HG03442 (cell line): ENCODE measurements around the gene ABCC4.
"Not testable (repeated sequence)": the region's sequence is repeated elsewhere in the genome, so short reads cannot be mapped to it uniquely, and the experiment has no call there.

Experiments
- ATAC-seq: cut with Tn5 transposase; IDR thresholded peaks from one replicate; pipeline ENCODE4 v1.9.1; 2021; ENCODE audit warnings: mild to moderate bottlenecking, moderate library complexity; ENCODE audit not compliant: unreplicated experiment

ABCC4 gene

DNA sequence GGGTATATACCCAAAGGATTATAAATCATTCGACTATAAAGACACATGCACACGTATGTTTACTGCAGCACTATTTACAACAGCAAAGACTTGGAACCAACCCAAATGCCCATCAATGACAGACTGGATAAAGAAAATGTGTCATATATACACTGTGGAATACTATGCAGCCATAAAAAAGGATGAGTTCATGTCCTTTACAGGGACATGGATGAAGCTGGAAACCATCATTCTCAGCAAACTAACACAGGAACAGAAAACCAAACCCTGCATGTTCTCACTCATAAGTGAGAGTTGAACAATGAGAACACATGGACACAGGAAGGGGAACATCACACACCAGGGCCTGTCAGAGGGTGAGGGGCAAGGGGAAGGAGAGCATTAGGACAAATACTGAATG, 102.6 kb downstream of the ABCC4 start:
- ATAC-seq: not testable (repeated sequence)

DNA sequence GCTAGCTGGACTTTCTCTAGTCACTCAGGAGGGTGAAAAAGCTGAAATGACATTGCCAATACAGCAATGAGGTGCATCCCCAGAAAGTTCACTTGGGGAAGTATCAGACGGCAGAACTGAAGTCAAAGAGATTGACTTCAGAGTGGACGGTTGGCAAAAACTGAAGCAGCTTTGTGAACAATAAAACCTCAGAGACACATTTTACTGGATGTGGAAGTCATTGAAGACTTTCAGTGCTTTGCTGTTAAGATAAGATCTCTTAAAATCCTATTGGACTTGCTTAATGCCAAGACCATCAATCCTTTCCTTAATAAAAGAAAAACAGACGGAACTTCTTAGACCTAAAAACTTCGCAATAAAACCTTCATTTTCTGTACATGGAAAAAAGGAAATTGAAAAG, 103.7 kb downstream of the ABCC4 start:
- no peak for ATAC-seq

DNA sequence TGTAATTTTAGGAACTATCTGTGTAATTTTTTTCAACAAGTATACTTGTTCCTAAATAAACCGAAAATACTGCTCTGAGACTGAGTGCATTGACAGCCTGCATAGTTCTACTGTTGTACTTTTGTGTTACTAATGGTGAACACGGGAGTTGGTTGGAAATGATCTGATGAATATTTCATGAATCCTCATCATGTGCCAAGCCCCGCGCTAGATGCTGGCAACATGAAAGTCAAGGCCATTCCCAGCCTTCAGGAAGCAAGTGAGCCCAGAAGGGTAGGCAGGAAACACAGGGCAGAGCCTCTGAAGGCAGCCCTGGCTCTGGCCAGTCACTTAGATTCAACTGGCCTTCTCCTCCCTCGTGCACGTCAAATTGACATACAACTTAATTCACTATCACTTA, 106.1 kb downstream of the ABCC4 start:
- ATAC-seq: no peak

DNA sequence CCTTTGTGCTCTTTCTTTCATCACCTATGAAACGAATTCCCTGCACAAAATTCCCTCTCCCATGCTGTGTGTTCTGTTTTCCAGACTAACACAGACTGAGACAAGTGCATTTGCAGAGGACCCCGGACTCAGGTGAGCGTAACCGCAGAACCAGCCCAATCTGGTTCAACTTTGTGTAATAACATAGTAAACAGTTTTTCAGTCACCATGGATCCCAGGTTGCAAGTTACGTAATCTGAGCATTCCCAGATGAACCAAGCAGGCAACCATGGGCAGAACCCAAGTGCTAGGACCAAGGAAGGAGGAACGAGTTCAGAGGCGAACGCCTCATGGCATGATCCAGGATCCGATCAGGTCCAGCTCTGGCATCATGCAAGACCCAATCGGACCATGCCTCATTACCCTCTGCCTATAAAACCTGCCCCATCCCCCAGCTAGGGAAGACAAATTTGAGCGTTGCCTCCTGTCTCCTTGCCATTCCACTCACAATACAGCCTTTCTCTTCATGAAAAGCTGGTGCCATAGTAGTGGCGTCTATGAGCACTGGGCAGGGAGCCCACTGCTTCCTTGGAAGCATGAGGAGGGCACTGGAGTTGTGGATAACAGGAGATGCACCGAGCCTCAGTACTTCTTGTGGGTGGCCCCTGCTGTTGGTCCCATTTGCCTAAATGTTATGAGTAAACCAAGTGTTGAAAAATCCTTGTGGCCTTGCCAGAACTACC, 107.6 kb downstream of the ABCC4 start:
- no peak for ATAC-seq

DNA sequence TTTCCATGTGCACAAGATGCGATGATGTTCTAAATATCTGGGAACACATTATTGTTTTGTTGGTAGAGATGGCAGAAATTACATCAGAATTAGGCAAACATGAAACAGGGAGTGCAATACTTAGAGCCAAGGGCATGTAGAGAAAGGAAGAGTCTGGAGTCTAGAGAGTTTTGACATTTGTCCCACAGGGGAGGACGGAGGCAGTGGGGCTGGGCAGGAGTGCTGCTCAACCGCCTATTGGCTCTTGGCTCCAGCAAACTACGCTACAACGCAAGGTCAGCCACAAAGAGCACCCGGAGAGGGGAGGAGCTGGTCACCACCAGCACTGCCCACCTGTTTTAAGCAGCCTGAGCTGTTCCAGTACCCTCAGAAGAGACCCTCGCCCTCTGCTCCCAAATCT, 108.3 kb downstream of the ABCC4 start:
- ATAC-seq: no peak

DNA sequence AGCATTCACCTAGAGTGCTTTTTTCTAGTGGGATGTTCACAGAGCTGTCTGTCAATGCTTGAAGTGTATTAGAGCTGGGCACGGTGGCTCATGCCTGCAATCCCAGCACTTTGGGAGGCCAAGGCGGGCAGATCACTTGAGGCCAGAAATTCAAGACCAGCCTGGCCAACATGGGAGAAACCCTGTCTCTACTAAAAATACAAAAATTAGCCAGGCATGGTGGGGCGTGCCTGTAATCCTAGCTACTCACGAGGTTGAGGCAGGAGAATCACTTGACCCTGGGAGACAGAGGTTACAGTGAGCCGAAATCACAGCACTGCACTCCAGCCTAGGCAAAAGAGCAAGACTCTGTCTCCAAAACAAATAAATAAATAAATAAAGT, 108.7 kb downstream of the ABCC4 start:
- not testable (repeated sequence) for ATAC-seq

DNA sequence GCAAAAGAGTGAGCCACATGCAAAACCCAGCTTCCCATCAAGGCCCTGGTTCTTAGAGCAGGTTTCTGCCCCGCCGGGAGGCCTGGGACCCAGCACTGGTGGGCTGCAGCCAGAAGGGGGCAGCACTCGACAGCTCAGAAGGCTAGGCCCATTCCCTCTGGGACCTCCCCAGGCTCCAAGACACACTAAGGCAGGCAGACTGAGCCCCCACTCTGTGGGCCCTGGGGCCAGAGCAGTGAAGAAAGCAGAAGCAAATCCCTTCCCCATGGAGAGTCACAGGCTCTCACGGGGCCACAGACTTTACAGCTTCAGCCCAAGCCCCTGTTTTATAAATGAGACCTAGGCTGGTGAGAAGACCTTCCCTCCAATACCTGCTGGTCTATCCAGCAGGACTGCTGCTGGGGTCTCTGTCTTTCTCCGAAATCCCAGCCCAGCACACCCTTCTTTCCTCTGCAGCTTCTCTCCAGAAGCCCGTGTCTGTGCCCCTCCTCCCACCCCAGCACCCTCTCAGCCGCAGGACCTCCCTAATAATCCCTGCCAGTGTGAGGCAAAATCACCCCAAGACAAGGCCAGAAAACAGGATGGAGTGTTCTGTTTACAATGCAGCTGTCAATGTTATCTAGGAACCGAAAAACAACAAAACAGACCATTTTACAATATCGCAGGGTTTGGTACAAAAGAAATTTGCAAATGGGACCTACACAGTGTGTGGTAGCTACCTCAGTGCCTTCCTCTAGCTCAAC, 109.3 kb downstream of the ABCC4 start:
- peak; percentile 90 for ATAC-seq

DNA sequence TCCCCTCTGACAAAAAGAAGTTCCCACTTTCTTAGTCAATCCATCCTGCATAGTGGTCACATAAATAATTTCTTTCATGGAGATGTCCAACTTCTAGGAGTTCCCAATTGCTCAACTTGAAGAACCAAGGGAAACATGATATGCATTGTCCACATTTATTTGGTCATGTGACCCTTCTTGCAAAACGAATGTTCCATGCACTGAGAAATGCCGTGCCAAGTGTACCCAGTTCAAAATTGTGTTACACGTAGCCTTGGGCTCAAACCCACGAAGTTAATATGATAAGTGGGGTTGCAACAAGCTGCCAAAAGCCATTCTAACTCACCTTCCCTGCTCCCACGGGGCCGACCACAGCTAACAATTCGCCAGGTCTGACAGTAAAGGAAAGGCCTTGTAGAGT, 113.1 kb downstream of the ABCC4 start:
- no peak for ATAC-seq

DNA sequence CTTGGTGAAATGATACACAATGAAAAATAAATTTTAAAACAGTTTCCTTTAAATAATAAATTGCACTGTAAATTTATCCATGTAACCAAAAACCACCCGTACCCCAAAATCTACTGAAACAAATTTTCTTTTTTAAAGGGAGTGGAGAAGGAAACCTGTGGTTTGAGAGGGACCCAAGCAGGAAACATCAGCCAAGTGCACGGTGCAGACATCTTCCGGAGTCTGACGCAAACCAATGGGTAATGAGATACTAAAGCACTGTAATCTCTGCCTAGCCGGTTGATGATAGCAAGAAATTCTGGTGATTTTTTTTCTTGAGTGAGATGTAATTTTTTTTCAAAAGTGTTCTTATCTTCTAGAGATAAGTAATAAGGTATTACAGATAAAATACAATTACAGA, 115.4 kb downstream of the ABCC4 start:
- peak; percentile 23 for ATAC-seq

DNA sequence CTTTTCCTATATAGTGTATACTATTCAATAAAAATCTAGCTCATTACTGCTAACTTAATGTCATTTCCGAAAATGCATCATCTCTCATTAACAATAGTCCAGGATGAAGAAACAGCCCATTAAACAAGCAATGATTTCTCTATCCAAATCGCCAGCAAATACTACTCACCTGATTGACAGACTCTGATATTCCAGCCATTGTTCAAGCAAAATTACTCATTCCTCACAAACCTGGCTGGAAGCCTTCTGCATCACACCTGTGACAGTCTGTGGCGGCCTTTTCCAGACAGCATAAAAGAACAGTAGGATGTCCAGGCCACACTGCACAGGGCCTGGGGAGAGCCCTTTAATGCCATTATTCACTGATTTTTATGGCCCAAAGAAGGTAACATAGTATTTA, 115.9 kb downstream of the ABCC4 start:
- no peak for ATAC-seq

DNA sequence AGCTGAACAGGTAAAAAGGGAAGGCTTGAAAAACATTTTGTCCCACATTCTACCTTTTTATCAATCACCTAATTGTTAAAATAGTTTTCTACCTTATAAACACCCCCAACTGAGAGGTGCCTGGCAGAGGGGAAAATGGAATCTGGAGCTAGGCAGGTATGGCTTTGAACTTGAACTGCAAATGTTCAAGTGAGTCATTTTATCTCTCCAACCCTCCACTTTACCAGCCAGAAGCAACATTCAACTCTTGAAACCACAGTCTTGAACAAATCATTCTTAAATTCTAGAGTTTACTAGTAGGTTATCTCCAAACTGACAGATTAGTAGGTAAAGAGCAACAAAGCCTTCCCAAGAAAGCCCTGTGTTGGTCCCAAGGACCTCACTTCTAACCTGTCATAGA, 116.9 kb downstream of the ABCC4 start:
- ATAC-seq: no peak

DNA sequence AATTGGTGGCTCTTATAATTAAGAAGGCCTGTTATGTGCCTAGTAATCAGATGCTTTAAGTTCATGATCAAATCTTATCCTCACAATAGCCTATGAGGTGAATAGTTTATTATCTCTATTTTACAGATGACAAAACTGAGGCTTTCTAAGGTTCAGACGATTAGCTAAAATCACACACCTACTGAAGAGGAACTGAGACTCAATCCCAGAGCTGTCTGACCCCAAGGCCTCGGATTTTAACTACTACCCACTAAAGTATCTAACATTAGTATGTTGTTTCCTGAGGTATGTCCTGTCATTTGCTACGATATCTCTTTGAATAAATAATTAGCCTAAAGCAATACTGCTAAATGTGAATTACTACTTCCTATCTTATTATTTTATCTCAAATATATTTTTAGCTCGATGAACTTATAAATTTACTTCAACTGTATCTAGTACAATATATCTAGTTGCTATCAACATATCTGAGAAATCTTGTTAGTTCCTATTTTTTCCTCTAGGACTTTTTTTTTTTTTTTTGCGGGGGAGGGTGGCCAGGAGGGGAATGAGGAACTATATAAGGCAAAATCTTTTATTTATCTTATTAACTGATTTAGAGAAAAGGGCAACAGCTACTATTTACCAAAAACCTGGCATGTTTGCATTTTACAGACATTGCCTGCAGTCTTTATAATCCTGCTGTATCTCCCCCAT, 118.5 kb downstream of the ABCC4 start:
- peak; percentile 46 for ATAC-seq

DNA sequence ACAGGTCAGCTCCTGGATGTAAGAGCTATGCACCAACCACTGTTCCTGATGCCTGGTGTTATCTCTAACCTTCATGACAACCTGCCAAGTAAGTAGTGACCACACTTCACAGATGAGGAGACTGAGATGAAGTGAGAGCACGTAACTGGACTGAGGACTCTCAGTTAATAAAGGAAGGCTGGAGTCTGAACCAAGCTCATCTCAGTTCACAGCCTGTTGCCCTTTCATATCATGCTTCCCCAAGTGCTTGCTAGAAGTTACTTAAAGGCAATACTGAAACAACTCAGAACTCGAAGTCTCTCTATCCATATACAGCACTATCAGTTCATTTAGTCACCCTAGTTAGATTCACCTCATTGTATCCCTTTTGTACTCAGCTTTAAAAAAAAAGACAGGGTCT, 119.7 kb downstream of the ABCC4 start:
- peak; percentile 75 for ATAC-seq

DNA sequence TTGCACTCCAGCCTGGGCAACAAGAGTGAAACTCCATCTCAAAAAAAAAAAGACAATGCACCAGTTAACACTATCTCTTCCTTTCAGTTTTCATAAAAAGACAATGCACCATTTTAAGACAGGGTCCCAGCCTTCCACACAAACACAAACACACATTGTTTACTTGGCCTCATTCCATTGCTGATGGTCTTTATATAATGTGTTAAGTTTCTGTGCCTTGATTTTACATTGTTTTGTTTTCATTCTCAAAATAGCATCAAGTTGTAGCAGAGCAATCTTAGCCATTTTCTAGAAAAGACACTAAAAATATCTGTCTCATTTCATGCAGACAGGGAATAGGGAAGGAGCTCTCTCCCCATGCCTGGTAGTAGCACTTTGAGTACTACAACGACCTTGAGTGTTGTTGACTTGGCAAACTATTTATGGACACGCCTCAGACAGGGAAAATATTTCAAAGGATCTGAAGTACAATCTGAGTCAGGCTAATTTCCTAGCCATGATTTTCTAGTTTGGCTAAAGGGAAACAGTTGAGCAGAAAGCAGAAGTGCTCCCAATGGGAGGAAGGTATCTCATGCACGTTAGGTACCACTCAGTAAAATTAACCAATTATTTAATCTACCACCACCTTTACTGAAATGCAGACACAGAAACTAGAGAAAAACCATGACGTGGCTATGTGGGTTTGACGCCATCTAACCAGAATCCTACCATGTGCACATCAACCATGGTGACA, 120.6 kb downstream of the ABCC4 start:
- ATAC-seq: no peak

DNA sequence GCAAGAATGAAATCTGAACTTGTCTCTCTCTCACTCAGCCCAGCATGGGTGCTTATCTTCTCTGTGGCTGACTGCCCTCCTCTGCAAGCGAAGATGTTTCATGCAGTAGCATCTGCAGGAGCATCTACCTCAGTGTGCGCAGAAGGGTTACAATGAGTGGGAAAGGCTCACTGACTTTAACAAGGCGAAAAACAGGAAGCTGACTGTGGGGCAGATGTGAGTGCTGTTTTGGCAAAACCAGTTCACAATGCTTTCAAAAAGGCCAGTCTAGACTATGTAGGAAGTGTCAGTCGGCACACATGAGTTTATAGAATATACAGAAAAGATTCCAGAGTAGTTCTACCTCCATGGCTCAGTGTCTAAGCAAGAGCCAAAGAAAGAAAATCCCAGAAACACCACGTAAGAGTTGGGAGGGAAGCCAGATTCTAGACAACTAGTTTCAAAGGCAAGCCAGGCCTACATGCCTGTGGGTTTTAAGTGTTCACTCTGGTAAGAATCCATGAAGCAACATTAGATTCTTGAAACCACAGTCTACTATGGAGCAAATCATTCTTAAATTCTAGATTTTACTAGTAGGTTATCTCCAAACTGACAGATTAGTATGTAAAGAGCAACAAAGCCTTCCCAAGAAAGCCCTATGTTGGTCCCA, 124.5 kb downstream of the ABCC4 start:
- no peak for ATAC-seq

DNA sequence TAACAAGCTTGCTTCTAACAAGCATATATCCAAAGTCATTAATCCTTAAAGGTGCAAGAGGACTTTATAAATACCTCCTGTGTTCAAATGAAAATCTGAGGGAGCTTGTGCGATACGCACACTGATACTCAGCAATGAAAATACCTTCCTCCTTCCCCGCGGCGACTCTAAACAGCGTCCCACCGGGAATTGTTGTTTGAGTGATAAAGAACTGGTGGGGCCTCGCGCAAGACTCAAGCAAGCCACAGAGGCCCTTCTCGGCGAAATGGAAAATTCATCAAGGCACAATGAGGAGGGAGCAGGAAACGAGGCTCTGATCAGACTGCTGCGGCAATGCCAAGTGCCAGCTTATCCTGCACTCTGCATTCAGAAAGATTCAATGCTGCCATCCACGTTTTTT, 126.7 kb downstream of the ABCC4 start:
- ATAC-seq: no peak

DNA sequence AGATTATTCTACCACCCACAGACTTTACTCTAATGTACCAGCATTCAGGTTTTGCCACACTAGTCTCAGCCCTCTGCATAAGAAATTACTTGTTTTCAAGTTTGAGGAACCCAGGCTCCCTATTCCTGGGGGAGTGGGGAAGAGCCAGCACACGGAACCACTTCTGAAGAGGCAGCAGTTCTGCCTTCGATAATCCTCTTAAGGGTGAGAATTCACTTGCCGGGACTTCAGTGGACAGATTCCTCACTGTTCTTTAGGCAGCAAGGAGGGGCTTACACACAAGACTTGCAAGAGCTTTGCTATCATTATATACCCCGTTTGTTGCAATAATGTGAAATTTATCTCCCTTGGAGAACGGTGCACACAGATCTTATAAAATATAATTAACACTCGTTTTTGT, 133.1 kb downstream of the ABCC4 start:
- ATAC-seq: no peak

DNA sequence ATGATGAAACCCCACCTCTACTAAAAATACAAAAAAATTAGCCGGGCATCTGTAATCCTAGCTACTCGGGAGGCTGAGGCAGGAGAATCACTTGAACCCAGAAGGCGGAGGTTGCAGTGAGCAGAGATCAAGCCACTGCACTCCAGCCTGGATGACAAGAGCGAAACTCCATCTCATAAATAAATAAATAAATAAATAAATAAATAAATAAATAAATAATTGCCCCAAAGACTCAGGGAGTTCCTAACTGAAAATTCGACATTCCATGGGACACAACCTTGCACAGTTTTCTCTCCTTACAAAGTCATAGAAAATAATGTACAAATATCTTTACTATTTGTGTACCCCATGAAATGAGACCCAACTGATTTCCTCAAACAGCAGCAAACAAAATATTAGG, 134.2 kb downstream of the ABCC4 start:
- not testable (repeated sequence) for ATAC-seq

DNA sequence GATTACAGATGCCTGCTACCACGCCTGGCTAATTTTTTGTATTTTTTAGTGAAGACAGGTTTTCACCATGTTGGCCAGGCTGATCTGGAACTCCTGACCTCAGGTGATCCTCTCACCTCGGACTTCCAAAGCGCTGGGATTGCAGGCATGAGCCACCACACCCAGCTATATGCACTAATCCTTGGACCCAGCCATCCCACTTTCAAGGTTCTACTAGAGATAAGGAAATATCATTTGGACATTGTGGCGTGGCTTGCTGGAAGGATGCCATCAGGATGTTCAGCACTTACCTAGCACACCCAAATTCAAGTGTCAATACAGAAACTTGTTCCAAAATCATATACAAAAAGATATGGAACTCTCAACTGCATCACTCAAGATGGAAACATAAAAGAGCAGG, 136.4 kb downstream of the ABCC4 start:
- ATAC-seq: no peak

DNA sequence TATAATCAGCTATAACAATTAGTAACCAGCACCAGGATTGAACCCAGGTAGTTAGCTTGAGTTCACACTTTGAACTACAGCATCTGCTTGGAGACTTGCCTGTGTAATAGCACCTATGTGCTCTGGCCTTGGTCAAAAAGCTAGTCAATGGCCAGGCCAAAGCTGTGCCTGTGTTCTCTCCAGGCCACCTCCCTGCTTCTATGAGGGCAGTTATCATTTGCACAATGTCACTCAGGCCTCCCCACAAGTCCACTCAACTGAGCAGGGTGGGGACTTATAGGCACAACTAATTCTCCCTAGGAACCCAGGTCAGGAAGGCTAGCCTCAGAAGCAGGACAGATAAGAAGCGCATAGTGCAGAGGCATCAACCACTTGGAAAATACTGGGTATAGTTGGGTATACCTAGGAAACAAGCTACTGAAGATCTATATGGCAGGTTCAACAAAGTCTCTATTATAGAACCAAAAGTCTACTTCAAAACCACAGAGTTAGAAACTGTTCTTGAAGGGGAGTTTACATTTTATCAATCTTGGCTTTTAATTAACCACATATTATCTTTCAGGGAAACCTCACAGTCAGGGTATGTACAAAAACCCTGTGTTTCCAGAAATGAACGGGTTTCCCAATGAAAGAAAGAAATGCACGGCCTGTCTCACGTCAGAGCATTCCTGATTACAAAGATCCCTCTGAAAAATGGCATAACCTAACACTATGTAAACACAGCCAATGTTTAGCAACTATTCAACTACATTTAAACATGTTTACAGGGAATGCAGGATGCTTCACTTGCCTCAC, 140.9 kb downstream of the ABCC4 start:
- ATAC-seq: no peak
